ENCODE data around the gene HIVEP3.

GRCh38 chr1:41617336-41617735 lies 301.4 kb downstream of the HIVEP3 start:
- TF ChIP-seq CTCF (IDR thresholded peaks at IDR 0.05), result no peak
- TF ChIP-seq POLR2A (IDR thresholded peaks at IDR 0.05), result no peak

Measured in body of pancreas (tissue), 4 donors.